Activated CD8-positive, alpha-beta T cell treated with anti-CD3 and anti-CD28 coated beads, Interleukin-2, amount 10 ng/mL, durations not matched to agents 7 days and 5 days (primary cell): Measurements from ENCODE around the gene CABLES2. TPM values are rescaled to one million over a fixed set of nuclear protein-coding genes. Genes with fewer than 3 reads are reported as not detected.

Source experiments
- ATAC-seq: fragments of 150-1000 bp; cut with Tn5 transposase; one replicate; pipeline ENCODE4 v1.10.0; 2021; ENCODE audit warnings: moderate library complexity
- CTCF ChIA-PET: fragments of 350-600 bp; sonication (Branson Sonifier 250); formaldehyde crosslinking; loops from one replicate; lab custom pipeline; 2021; ENCODE audit warnings: antibody characterized with exemption; lab: Charles Lee
- POLR2A ChIA-PET: fragments of 350-600 bp; sonication (Branson Sonifier 250); formaldehyde crosslinking; loops from one replicate; lab custom pipeline; 2021; ENCODE audit warnings: antibody characterized with exemption; lab: Charles Lee
- DNase-seq: peaks from one replicate; pipeline ENCODE4 v3.0.0-alpha.2; 2020
- H3K27ac Mint-ChIP-seq: one replicate; pipeline ENCODE4 v1.8.0; 2021; ENCODE audit warnings: mild to moderate bottlenecking, mixed read lengths
- H3K27me3 Mint-ChIP-seq: one replicate; pipeline ENCODE4 v1.8.0; 2021; ENCODE audit warnings: low read depth, mixed read lengths
- H3K36me3 Mint-ChIP-seq: one replicate; pipeline ENCODE4 v1.8.0; 2021; ENCODE audit warnings: low read depth, mixed read lengths
- H3K4me1 Mint-ChIP-seq: one replicate; pipeline ENCODE4 v1.8.0; 2021; ENCODE audit warnings: low read depth, mixed read lengths
- H3K4me3 Mint-ChIP-seq: one replicate; pipeline ENCODE4 v1.8.0; 2021; ENCODE audit warnings: mild to moderate bottlenecking, mixed read lengths
- H3K9me3 Mint-ChIP-seq: one replicate; pipeline ENCODE4 v1.8.0; 2022; ENCODE audit warnings: mixed read lengths; ENCODE audit not compliant: insufficient read depth
- total RNA-seq, 2 experiments: library from RNA; stranded (reverse); gene quantifications; one replicate each; pipeline ENCODE4 v1.2.3, GENCODE V29; 2021

CABLES2 gene
- total RNA-seq, 2 experiments from 2014 or later = 17.0 to 17.5 TPM

- Mint-ChIP-seq H3K4me3 (no peak overlapping the region), H3K36me3 (peaks cover 18% of the 10 kb centered on the region), H3K27me3 (no peaks in the 10 kb centered on the region), H3K4me1 (no peaks in the 10 kb centered on the region), H3K9me3 (no peaks in the 10 kb centered on the region), H3K27ac (no peak overlapping the region)
- DNase-seq = no peak
- CTCF ChIA-PET = no interaction called here
- ATAC-seq = no peak
- POLR2A ChIA-PET = no interaction called here
Observed at GRCh38 chr20:62395311-62396242, 11.5 kb downstream of the CABLES2 start.

GRCh38 chr20:62394248-62395245, 12.5 kb downstream of the CABLES2 start:
- ATAC-seq (no peak), DNase-seq (no peak)
- peaks cover 24% of the 10 kb centered on the region for H3K36me3 Mint-ChIP-seq
- no peaks in the 10 kb centered on the region for H3K27me3 Mint-ChIP-seq
- H3K4me1 Mint-ChIP-seq = peaks cover 3% of the 10 kb centered on the region
- no peak overlapping the region for H3K27ac Mint-ChIP-seq
- ChIA-PET CTCF (no interaction called here), POLR2A (interaction anchor here (0.6 kb wide), 1 partner anchor 918 kb away, joined by 4 read pairs; no protein-coding TSS in a partner anchor)
- H3K9me3 Mint-ChIP-seq = no peaks in the 10 kb centered on the region
- H3K4me3 Mint-ChIP-seq = no peak overlapping the region

GRCh38 chr20:62393830-62394229, 13.3 kb downstream of the CABLES2 start:
- no peak for ATAC-seq
- DNase-seq = no peak
- H3K36me3 Mint-ChIP-seq = peaks cover 31% of the 10 kb centered on the region
- peaks cover 8% of the 10 kb centered on the region for H3K4me1 Mint-ChIP-seq
- no peaks in the 10 kb centered on the region for H3K27me3 Mint-ChIP-seq
- no peaks in the 10 kb centered on the region for H3K9me3 Mint-ChIP-seq
- ChIA-PET CTCF (no interaction called here), POLR2A (interaction anchor here (0.6 kb wide), 1 partner anchor 919 kb away, joined by 4 read pairs; no protein-coding TSS in a partner anchor)
- H3K4me3 Mint-ChIP-seq = no peak overlapping the region
- H3K27ac Mint-ChIP-seq = no peak overlapping the region

- H3K27me3 Mint-ChIP-seq = no peaks in the 10 kb centered on the region
- ChIA-PET CTCF (no interaction called here), POLR2A (no interaction called here)
- H3K9me3 Mint-ChIP-seq = no peaks in the 10 kb centered on the region
- peaks cover 13% of the 10 kb centered on the region for H3K4me1 Mint-ChIP-seq
- DNase-seq = no peak
- peaks cover 37% of the 10 kb centered on the region for H3K36me3 Mint-ChIP-seq
- no peak overlapping the region for H3K4me3 Mint-ChIP-seq
- no peak for ATAC-seq
- H3K27ac Mint-ChIP-seq = no peak overlapping the region
Observed at GRCh38 chr20:62393335-62393665, 13.8 kb downstream of the CABLES2 start.

GRCh38 chr20:62392621-62393334, 14.3 kb downstream of the CABLES2 start:
- Mint-ChIP-seq H3K27ac (no peak overlapping the region), H3K4me1 (peaks cover 18% of the 10 kb centered on the region), H3K9me3 (no peaks in the 10 kb centered on the region), H3K36me3 (peaks cover 40% of the 10 kb centered on the region), H3K4me3 (no peak overlapping the region), H3K27me3 (no peaks in the 10 kb centered on the region)
- ATAC-seq (no peak), DNase-seq (no peak)
- ChIA-PET POLR2A (no interaction called here), CTCF (no interaction called here)

- no peak overlapping the region for H3K27ac Mint-ChIP-seq
- peaks cover 40% of the 10 kb centered on the region for H3K36me3 Mint-ChIP-seq
- DNase-seq (no peak), ATAC-seq (no peak)
- ChIA-PET CTCF (no interaction called here), POLR2A (no interaction called here)
- H3K4me1 Mint-ChIP-seq = peaks cover 23% of the 10 kb centered on the region
- no peak overlapping the region for H3K4me3 Mint-ChIP-seq
- H3K27me3 Mint-ChIP-seq = no peaks in the 10 kb centered on the region
- H3K9me3 Mint-ChIP-seq = no peaks in the 10 kb centered on the region
Observed at GRCh38 chr20:62392077-62392418, 15.0 kb downstream of the CABLES2 start.

- ATAC-seq (no peak), DNase-seq (no peak)
- ChIA-PET CTCF (interaction anchor here (1.0 to 1.1 kb wide), 2 partner anchors 9 to 89 kb away, joined by 3 read pairs; partner anchors contain the start of gene ADRM1), POLR2A (interaction anchor here (1.0 kb wide), 1 partner anchor 9 kb away, joined by 3 read pairs; no protein-coding TSS in a partner anchor)
- Mint-ChIP-seq H3K27me3 (no peaks in the 10 kb centered on the region), H3K36me3 (peaks cover 40% of the 10 kb centered on the region), H3K27ac (no peak overlapping the region), H3K4me1 (peaks cover 23% of the 10 kb centered on the region), H3K9me3 (no peaks in the 10 kb centered on the region), H3K4me3 (no peak overlapping the region)
Observed at GRCh38 chr20:62391165-62392076, 15.7 kb downstream of the CABLES2 start.

- Mint-ChIP-seq H3K27ac (no peak overlapping the region), H3K27me3 (no peaks in the 10 kb centered on the region), H3K36me3 (peaks cover 43% of the 10 kb centered on the region), H3K4me1 (peaks cover 29% of the 10 kb centered on the region), H3K9me3 (no peaks in the 10 kb centered on the region), H3K4me3 (no peak overlapping the region)
- ChIA-PET POLR2A (interaction anchor here (0.7 to 1.0 kb wide), 2 partner anchors 10 to 43 kb away, joined by 3 read pairs; no protein-coding TSS in a partner anchor), CTCF (interaction anchor here (0.6 to 1.1 kb wide), 4 partner anchors 8 to 166 kb away, joined by 3 read pairs; partner anchors contain the start of gene ADRM1)
- ATAC-seq (no peak), DNase-seq (no peak)
Observed at GRCh38 chr20:62390317-62391164, 16.5 kb downstream of the CABLES2 start.

GRCh38 chr20:62389601-62390087, 17.4 kb downstream of the CABLES2 start:
- H3K27me3 Mint-ChIP-seq = no peaks in the 10 kb centered on the region
- DNase-seq = no peak
- ChIA-PET POLR2A (interaction anchor here (0.7 kb wide), 1 partner anchor 42 kb away, joined by 3 read pairs; no protein-coding TSS in a partner anchor), CTCF (no interaction called here)
- peaks cover 34% of the 10 kb centered on the region for H3K4me1 Mint-ChIP-seq
- ATAC-seq = no peak
- peak overlapping the region; percentile 28 for H3K4me3 Mint-ChIP-seq
- no peaks in the 10 kb centered on the region for H3K9me3 Mint-ChIP-seq
- peaks cover 45% of the 10 kb centered on the region for H3K36me3 Mint-ChIP-seq
- peak overlapping the region; percentile 75 for H3K27ac Mint-ChIP-seq
